Peyer's patch (tissue), 4 donors: Measurements from ENCODE around the gene MYO1D.

Source experiments
- CTCF ChIP-seq, 6 experiments: fragments of 450-650 bp in 4 of 6; fragments of 200-600 bp in 2 of 6; sonication (generic) in 1 of 6; IDR thresholded peaks; one replicate each; pipeline ENCODE4 v1.5.1; 2017 to 2019; ENCODE audit warnings: antibody characterized with exemption in 6 of 6, mild to moderate bottlenecking in 3 of 6, moderate library complexity in 1 of 6
- POLR2A ChIP-seq, 2 donors: fragments of 450-650 bp; IDR thresholded peaks; one replicate each; pipeline ENCODE4 v1.5.1; 2017; ENCODE audit warnings: antibody characterized with exemption in 2 of 2, mild to moderate bottlenecking in 2 of 2, moderate library complexity in 2 of 2

GRCh38 chr17:32551186-32551955 is 325.6 kb downstream of the MYO1D start:
- no peak for TF ChIP-seq POLR2A (IDR thresholded peaks at IDR 0.05)
- TF ChIP-seq CTCF (IDR thresholded peaks at IDR 0.05), result no peak
